ENCODE measurements around the gene PPP1R3D.
"Not testable (repeated sequence)": the region's sequence is repeated elsewhere in the genome, so short reads cannot be mapped to it uniquely, and the experiment has no call there.

The PPP1R3D gene

DNA sequence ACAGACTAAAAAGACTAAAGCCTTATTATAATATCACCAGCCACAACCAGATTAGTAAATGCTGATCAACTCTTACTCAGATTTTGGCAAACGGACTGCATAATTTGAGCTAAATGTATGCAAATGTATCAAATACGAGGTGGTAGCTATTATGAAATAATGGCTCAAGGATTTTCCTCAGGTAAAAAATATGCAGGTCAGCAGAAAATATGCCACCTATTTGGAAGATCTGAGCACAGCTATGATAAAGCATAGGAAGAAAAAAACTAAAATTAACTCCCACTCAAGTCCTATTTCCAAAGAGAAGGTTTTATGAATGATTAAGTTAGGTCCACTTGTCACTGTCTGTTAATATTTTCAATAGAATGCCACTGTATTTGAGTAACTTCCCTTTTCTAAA lies 29.1 kb downstream of the PPP1R3D start:
- TF ChIP-seq, protein P1, sequence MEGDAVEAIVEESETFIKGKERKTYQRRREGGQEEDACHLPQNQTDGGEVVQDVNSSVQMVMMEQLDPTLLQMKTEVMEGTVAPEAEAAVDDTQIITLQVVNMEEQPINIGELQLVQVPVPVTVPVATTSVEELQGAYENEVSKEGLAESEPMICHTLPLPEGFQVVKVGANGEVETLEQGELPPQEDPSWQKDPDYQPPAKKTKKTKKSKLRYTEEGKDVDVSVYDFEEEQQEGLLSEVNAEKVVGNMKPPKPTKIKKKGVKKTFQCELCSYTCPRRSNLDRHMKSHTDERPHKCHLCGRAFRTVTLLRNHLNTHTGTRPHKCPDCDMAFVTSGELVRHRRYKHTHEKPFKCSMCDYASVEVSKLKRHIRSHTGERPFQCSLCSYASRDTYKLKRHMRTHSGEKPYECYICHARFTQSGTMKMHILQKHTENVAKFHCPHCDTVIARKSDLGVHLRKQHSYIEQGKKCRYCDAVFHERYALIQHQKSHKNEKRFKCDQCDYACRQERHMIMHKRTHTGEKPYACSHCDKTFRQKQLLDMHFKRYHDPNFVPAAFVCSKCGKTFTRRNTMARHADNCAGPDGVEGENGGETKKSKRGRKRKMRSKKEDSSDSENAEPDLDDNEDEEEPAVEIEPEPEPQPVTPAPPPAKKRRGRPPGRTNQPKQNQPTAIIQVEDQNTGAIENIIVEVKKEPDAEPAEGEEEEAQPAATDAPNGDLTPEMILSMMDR (IDR thresholded peaks at IDR 0.05; ENCODE audit: extremely low read depth, insufficient read depth, missing control alignments), result no peak
- in situ Hi-C loops (cut with MboI; ENCODE audit: low pct_unique_long_range_greater_than_20kb, low sequenced_read_pairs, unreplicated experiment), result no loop called here
- DNase-seq (ENCODE audit: low spot score), result no peak

DNA sequence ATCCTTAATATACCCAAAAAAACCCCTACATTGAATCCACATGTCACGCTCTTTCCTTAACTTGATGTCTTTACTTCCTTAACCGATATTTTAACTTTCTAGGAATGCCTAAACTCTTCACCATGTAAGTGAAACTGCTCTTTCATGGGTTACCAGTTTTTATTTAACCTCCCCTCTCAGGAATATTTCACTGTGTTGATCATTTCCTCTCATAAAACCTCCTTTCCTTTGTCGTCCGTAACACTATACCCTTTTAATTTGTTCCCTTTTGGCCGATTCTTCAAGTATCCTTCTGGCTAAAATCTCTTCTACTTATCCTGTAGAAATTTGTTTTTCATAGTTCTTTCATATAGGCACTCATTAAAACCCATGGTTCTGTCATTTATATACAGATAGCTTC lies 31.2 kb downstream of the PPP1R3D start:
- in situ Hi-C loops (cut with MboI; ENCODE audit: low pct_unique_long_range_greater_than_20kb, low sequenced_read_pairs, unreplicated experiment), result no loop called here
- TF ChIP-seq, protein P1 (IDR thresholded peaks at IDR 0.05; ENCODE audit: extremely low read depth, insufficient read depth, missing control alignments), result no peak
- no peak for DNase-seq (ENCODE audit: low spot score)

DNA sequence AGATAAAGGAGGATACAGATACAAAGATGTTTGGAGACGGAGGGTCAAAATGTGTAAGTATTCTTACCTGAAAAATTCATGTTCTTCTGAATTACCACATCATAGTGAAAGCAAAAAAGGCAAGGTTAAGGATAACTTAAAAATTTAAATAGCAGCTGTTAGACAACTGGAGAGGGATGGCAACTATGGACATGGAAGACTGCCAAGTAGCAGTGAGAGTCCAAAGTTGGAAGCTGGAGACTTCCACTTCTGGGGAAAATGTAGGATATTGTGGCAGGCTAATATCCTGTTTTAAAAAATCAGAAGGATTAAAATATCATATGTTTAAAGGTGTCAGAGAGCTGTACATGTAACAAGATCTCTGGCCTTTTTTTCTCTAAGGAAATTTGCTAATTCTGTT lies 36.5 kb downstream of the PPP1R3D start:
- in situ Hi-C loops (cut with MboI; ENCODE audit: low pct_unique_long_range_greater_than_20kb, low sequenced_read_pairs, unreplicated experiment), result no loop called here
- TF ChIP-seq, protein P1 (IDR thresholded peaks at IDR 0.05; ENCODE audit: extremely low read depth, insufficient read depth, missing control alignments), result no peak
- DNase-seq (ENCODE audit: low spot score), result no peak

DNA sequence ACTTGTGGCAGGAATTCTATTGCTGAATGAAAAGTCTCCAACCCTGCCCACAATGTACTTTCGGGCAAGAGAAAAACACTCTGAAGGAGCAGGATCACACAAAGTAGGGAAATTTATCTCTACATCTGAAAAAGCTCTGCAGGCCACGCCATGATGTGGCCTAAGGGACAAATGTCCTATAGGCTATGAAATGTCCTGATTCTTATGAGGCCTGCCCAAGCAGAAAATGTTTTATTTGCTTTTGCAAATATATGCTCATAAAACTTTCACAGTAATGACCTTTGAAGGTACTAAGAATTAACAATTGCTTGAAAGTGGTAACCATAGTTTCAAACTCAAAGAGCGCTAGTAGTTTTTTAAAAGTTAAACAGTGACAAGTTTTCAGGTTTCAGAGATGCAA lies 37.6 kb downstream of the PPP1R3D start:
- TF ChIP-seq, protein P1 (IDR thresholded peaks at IDR 0.05; ENCODE audit: extremely low read depth, insufficient read depth, missing control alignments), result no peak
- in situ Hi-C loops (cut with MboI; ENCODE audit: low pct_unique_long_range_greater_than_20kb, low sequenced_read_pairs, unreplicated experiment), result no loop called here
- DNase-seq (ENCODE audit: low spot score), result no peak

DNA sequence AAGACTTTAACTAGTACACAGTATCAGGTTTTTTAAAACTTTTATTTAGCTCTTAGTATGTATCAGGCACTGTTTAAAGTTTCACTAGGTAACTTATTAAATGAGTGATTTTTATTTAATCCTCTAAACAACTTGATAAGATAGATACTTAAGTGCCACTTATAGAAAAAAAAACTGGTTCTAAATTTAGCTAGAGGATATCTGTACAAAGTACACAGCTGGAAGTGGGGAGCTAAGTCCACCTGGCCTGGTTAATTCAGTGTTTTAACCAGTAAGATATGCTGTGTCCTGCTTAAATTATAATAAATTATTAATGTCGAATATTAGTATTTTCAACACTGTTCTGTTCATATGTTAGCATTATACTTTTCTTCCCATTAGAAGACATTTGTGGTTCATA lies 44.2 kb downstream of the PPP1R3D start:
- no peak for DNase-seq (ENCODE audit: low spot score)
- TF ChIP-seq, protein P1 (IDR thresholded peaks at IDR 0.05; ENCODE audit: extremely low read depth, insufficient read depth, missing control alignments), result no peak
- in situ Hi-C loops (cut with MboI; ENCODE audit: low pct_unique_long_range_greater_than_20kb, low sequenced_read_pairs, unreplicated experiment), result no loop called here

DNA sequence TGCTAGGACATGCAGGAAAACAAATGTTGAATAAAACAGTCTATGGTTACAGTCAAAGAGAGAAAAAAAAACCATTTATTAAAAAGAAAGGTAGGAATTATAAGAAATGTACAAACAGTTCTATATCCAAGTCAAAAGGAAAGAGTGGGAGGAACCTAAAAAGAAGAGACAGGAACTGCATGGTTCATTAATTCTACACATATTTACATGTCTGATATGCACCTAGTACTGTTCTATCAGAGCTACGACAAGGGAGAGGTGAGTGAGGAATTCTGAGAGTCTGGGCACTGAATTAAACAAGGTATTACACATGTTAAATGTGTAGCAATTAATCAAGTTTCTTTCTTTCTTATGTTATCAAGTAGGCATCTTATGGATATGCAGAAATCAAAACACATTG lies 48.5 kb downstream of the PPP1R3D start:
- in situ Hi-C loops (cut with MboI; ENCODE audit: low pct_unique_long_range_greater_than_20kb, low sequenced_read_pairs, unreplicated experiment), result no loop called here
- no peak for DNase-seq (ENCODE audit: low spot score)
- TF ChIP-seq, protein P1 (IDR thresholded peaks at IDR 0.05; ENCODE audit: extremely low read depth, insufficient read depth, missing control alignments), result no peak

DNA sequence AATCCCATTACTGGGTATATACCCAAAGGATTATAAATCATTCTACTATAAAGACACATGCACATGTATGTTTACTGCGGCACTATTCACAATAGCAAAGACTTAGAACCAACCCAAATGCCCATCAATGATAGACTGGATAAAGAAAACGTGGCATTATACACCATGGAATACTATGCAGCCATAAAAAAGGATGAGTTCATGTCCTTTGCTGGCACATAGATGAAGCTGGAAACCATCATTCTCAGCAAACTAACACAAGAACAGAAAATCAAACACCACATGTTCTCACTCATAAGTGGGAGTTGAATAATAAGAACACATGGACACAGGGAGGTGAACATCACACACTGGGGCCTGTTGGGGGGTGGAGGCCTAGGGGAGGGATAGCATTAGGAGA lies 50.1 kb downstream of the PPP1R3D start:
- in situ Hi-C loops (cut with MboI; ENCODE audit: low pct_unique_long_range_greater_than_20kb, low sequenced_read_pairs, unreplicated experiment); DNase-seq (ENCODE audit: low spot score): not testable (repeated sequence)

All from GM13977 (cell line).